Stimulated activated CD4-positive, alpha-beta T cell treated with anti-CD3 and anti-CD28 coated beads, Interleukin-12 subunit alpha, Interleukin-12 subunit beta, amount 100 ng/mL, for 48 hours (primary cell): ENCODE data around the gene CPN2.

Experiments
- DNase-seq, 3 donors: peaks; one replicate each; pipeline ENCODE4 v3.0.0-alpha.2; 2020; ENCODE audit warnings: low read depth in 2 of 3, low spot score in 1 of 3

CPN2 gene

GRCh38 chr3:194330160-194330559, 21.0 kb downstream of the CPN2 start:
- DNase-seq = no peak

- DNase-seq = no peak
Measured at GRCh38 chr3:194329583-194329965, 21.6 kb downstream of the CPN2 start.

- DNase-seq = no peak
Measured at GRCh38 chr3:194328942-194329582, 22.1 kb downstream of the CPN2 start.

- no peak for DNase-seq
Measured at GRCh38 chr3:194328053-194328657, 23.0 kb downstream of the CPN2 start.

GRCh38 chr3:194327218-194328052, 23.7 kb downstream of the CPN2 start:
- no peak for DNase-seq

- no peak for DNase-seq
Measured at GRCh38 chr3:194326968-194327217, 24.2 kb downstream of the CPN2 start.

GRCh38 chr3:194326192-194326967, 24.7 kb downstream of the CPN2 start:
- DNase-seq = no peak

- no peak for DNase-seq
Measured at GRCh38 chr3:194325424-194326153, 25.5 kb downstream of the CPN2 start.

GRCh38 chr3:194324823-194325327, 26.3 kb downstream of the CPN2 start:
- no peak for DNase-seq

GRCh38 chr3:194323785-194324735, 27.1 kb downstream of the CPN2 start:
- DNase-seq = no peak

GRCh38 chr3:194322678-194323211, 28.4 kb downstream of the CPN2 start:
- DNase-seq = no peak

- DNase-seq = no peak
Measured at GRCh38 chr3:194321693-194322640, 29.2 kb downstream of the CPN2 start.

GRCh38 chr3:194320744-194321243, 30.3 kb downstream of the CPN2 start:
- DNase-seq = no peak

- DNase-seq = no peak
Measured at GRCh38 chr3:194320100-194320499, 31.0 kb downstream of the CPN2 start.

GRCh38 chr3:194318511-194319161, 32.5 kb downstream of the CPN2 start:
- no peak for DNase-seq

- DNase-seq = no peak
Measured at GRCh38 chr3:194316918-194317317, 34.2 kb downstream of the CPN2 start.

- no peak for DNase-seq
Measured at GRCh38 chr3:194315965-194316361, 35.2 kb downstream of the CPN2 start.
